Neutrophil (primary cell): ENCODE measurements around the gene TRA2A.

ENCODE experiments used
- H3K27ac ChIP-seq: fragments of 200-600 bp; sonication (generic); 2 replicates; pipeline ENCODE4 v1.5.1; 2016; ENCODE audit warnings: mild to moderate bottlenecking, moderate library complexity
- H3K27me3 ChIP-seq: fragments of 200-600 bp; sonication (generic); 2 replicates; pipeline ENCODE4 v1.6.0; 2016; ENCODE audit warnings: mild to moderate bottlenecking
- H3K36me3 ChIP-seq: fragments of 200-600 bp; sonication (generic); 2 replicates; pipeline ENCODE4 v1.5.1; 2017
- H3K4me1 ChIP-seq, 2 experiments: fragments of 200-600 bp in 1 of 2; sonication (generic) in 1 of 2; 1 replicate in 1 of 2; 2 replicates in 1 of 2; pipeline versions ENCODE4 v1.5.1 to v1.6.1; 2013 to 2016; ENCODE audit warnings: low read depth in 1 of 2, low read length in 1 of 2, mild to moderate bottlenecking in 1 of 2, moderate library complexity in 1 of 2; ENCODE audit not compliant: control insufficient read depth in 1 of 2, insufficient read depth in 1 of 2
- H3K4me3 ChIP-seq, 2 experiments: fragments of 200-600 bp in 1 of 2; sonication (generic) in 1 of 2; 1 replicate in 1 of 2; 2 replicates in 1 of 2; pipeline ENCODE4 v1.5.1; 2013 to 2016; ENCODE audit warnings: low read depth in 1 of 2, low read length in 1 of 2, mild to moderate bottlenecking in 1 of 2, moderate library complexity in 1 of 2
- H3K9me3 ChIP-seq: fragments of 200-600 bp; sonication (generic); 2 replicates; pipeline ENCODE4 v1.5.1; 2016
- TF ChIP-seq, protein P1 (sequence below): fragments of 200-600 bp; sonication (generic); IDR thresholded peaks from 2 replicates; pipeline ENCODE4 v1.5.1; 2016; ENCODE audit warnings: antibody characterized with exemption

TRA2A gene

DNA sequence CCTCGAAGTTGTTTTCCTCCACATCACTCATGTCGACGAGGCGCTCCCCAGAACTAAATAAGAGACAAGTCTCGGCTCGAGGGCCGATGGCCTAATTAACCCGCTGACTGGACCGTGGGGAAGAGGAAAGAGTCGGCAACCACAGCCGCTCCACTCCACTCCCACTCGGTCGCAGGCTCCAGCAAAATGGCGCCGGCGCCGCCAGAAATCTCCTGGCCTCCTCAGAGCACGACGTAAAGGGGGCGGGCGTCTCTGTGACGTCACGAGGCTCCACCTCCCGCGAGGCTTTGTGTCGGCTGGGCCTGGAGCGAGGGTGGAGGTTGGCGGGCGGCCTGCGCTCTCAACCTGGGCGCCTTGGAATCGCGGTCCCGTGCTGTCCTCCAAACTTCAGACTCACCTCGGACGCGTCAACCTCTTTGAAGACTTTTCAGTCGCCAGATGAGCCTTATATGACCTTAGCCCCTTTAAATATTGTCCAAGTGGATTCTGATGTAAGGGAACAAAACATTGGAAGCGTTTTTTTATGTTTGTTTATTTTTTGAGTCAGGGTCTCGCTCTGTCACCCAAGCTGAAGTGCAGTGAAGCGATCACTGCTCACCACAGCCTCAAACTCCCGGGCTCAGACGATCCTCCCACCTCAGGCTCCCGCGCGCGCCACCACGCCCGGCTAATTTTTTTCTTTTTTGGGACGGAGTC lies at the start of gene TRA2A:
TSS of gene TRA2A (minus strand) at position 188 of the 696 bp plus-strand sequence. CDS start at position 31, 157 bp downstream.
- peak within 1 kb of the TSS; percentile 75 to 90 for H3K4me3 ChIP-seq
- H3K27me3 ChIP-seq, result no peaks in the 10 kb centered on the region
- TF ChIP-seq, protein P1, sequence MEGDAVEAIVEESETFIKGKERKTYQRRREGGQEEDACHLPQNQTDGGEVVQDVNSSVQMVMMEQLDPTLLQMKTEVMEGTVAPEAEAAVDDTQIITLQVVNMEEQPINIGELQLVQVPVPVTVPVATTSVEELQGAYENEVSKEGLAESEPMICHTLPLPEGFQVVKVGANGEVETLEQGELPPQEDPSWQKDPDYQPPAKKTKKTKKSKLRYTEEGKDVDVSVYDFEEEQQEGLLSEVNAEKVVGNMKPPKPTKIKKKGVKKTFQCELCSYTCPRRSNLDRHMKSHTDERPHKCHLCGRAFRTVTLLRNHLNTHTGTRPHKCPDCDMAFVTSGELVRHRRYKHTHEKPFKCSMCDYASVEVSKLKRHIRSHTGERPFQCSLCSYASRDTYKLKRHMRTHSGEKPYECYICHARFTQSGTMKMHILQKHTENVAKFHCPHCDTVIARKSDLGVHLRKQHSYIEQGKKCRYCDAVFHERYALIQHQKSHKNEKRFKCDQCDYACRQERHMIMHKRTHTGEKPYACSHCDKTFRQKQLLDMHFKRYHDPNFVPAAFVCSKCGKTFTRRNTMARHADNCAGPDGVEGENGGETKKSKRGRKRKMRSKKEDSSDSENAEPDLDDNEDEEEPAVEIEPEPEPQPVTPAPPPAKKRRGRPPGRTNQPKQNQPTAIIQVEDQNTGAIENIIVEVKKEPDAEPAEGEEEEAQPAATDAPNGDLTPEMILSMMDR, result no peak
- peak within 1 kb of the TSS; percentile 97 for H3K27ac ChIP-seq
- H3K9me3 ChIP-seq, result no peaks in the 10 kb centered on the region
- peaks cover 30% of the 10 kb centered on the region in 2 experiments for H3K4me1 ChIP-seq
- no peaks in the 10 kb centered on the region for H3K36me3 ChIP-seq

DNA sequence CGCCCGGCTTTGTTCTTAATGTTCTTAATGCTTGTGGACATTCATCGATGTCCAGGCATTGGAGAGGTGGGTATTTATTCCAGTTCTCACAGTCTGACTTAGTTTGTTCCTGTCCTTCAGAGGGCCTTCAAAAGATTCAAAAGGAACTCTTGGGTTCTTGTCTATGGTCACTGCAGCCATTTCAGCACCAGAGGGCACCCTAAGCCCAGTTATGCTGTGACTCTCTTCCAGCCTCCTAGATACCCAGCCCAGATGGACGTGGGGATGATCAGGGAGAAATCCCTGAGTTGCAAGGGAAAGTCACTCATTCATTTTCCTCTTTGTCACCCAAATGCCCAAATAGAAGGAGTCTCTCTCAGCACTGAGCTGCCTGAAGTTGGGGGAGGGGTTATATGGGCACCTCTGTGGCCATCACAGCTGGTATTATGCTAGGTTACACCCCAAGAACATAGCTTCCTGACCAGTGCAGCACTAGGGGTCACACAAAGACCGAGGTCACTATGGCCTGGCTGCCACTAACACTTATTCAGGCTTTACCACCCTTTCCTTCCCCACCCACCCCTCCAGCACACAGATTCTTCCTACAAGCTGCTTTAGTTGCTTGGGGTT lies 38.9 kb upstream of the TRA2A start:
- no peaks in the 10 kb centered on the region for H3K36me3 ChIP-seq
- TF ChIP-seq, protein P1, result peak; percentile 78
- no peaks in the 10 kb centered on the region for H3K4me1 ChIP-seq
- H3K4me3 ChIP-seq, result no peak overlapping the region
- no peaks in the 10 kb centered on the region for H3K27me3 ChIP-seq
- no peaks in the 10 kb centered on the region for H3K9me3 ChIP-seq
- no peak overlapping the region for H3K27ac ChIP-seq

DNA sequence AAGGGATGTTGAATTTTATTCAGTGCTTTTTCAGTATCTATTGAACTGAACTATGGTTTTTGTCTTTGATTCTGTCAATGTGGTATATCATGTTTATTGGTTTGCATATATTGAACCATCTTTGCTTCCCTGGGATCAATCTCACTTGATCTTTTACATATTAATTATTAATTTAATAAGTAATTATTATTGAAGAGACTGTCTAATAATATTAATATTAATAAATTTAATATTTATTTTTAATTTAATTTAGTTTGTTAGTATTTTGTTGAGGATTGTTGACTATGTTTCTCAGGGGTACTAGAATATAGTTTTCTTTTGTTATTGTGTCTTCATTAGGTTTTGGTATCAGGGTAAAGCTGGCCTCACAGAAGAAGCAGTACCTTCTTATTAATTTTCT lies 26.5 kb upstream of the TRA2A start:
- Histone ChIP-seq H3K36me3 (no peaks in the 10 kb centered on the region), H3K27me3 (peaks cover 21% of the 10 kb centered on the region), H3K4me1 (no peaks in the 10 kb centered on the region), H3K9me3 (no peaks in the 10 kb centered on the region), H3K4me3 (no peak overlapping the region), H3K27ac (no peak overlapping the region)
- TF ChIP-seq, protein P1, result no peak

DNA sequence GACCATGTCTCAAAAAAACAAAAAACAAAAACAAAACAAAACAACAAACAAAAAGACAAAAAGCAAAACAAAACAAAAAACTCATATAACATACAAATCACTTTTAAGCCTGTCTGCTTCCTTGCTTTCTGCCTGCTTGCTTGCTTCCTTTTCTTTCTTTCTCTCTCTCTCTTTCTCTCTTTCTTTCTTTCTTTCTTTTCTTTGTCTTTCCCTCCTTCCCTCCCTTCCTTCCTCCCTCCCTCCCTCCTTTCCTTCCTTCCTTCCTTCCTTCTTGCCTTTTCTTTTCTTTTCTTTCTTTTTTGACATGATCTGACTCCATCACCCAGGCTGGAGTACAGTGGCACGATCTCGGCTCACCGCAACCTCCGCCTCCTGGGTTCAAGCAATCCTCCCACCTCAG lies 15.9 kb upstream of the TRA2A start:
- Histone ChIP-seq H3K27me3 (peaks cover 6% of the 10 kb centered on the region), H3K9me3 (no peaks in the 10 kb centered on the region), H3K4me3 (no peak overlapping the region), H3K4me1 (peaks cover 3 to 5% of the 10 kb centered on the region in 2 experiments), H3K27ac (no peak overlapping the region), H3K36me3 (no peaks in the 10 kb centered on the region)
- TF ChIP-seq, protein P1, result no peak

DNA sequence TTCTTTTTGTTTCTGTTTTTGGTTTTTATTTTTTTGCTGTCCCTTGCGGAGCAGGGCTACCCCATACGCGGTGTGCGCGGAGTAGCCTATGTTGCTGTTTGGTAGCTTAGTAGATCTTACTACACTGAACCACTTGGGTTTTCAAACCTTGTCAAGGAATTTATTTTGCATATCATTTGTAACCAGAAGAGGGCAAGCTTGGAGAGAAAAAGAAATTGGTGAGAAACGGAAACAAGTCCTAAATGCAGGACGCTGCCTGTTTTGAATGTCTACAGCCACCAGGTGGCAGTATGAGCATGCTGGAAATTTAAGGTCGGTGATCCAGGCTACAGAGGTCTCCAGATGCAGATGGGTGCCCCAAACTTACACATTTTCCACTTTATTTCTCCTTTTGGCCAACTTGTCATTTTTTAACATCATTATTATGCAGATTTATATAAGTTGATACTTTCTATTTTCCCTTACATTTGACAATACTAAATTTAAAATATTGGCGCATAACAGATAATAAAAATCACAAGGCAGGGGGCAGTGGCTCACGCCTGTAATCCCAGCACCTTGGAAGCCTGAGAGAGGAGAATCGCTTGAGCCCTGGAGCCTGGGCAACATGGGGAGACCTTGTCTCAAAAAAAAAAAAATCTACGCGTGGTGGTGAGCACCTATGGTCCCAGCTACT lies 15.3 kb upstream of the TRA2A start:
- Histone ChIP-seq H3K27me3 (peaks cover 6% of the 10 kb centered on the region), H3K36me3 (no peaks in the 10 kb centered on the region), H3K4me3 (peak overlapping the region in 1 of 2 experiments; percentile 22), H3K9me3 (no peaks in the 10 kb centered on the region), H3K27ac (no peak overlapping the region), H3K4me1 (peaks cover 3 to 5% of the 10 kb centered on the region in 2 experiments)
- TF ChIP-seq, protein P1, result peak; percentile 86
